GM12878 (cell line): Measurements from ENCODE around the gene PVALEF. TPM values are rescaled to one million over a fixed set of nuclear protein-coding genes. Genes with fewer than 3 reads are reported as not detected.

ENCODE experiments used
- ATAC-seq: fragments of 200-7000 bp; cut with Tn5 transposase; 3 replicates; pipeline ENCODE4 v1.9.1; 2020; ENCODE audit warnings: mild to moderate bottlenecking, moderate library complexity
- BruUV-seq: library from RNA; stranded (reverse); fragments of 400-500 nt; replicated peaks from 2 replicates; lab custom pipeline; 2021; lab: Mats Ljungman, UMichigan
- CTCF ChIA-PET: fragments of 300-600 bp; sonication (Branson Sonifier 250); formaldehyde crosslinking; extraction: SDS; loops from one replicate; lab custom pipeline; 2021; ENCODE audit warnings: inconsistent platforms; lab: Yijun Ruan, JAX
- POLR2A ChIA-PET: fragments of 350-600 bp; formaldehyde crosslinking; extraction: SDS; loops from one replicate; lab custom pipeline; 2021; ENCODE audit warnings: inconsistent platforms; lab: Charles Lee
- RAD21 ChIA-PET: fragments of 300-600 bp; sonication (Branson Sonifier 250); formaldehyde crosslinking; loops from one replicate; lab custom pipeline; 2023; ENCODE audit warnings: antibody characterized with exemption; ENCODE audit not compliant: unreplicated experiment; lab: Charles Lee
- SMC1A ChIA-PET: fragments of 300-600 bp; sonication (Branson Sonifier 250); formaldehyde crosslinking; loops from one replicate; lab custom pipeline; 2023; ENCODE audit not compliant: unreplicated experiment, uncharacterized antibody; lab: Charles Lee
- DNase-seq: peaks from one replicate; pipeline ENCODE4 v3.0.0-alpha.2; 2011; ENCODE audit warnings: low read depth, low spot score
- FAIRE-seq: peaks from 3 replicates; lab custom pipeline; 2011; peaks lifted over from hg19 to GRCh38; lab: Jason Lieb, UNC
- H2AFZ ChIP-seq: 2 replicates; pipeline ENCODE4 v1.6.0; 2011; ENCODE audit warnings: low read depth, low read length, control low read depth; ENCODE audit not compliant: control insufficient read depth
- H3K27ac ChIP-seq: 2 replicates; pipeline ENCODE4 v1.5.1; 2011; ENCODE audit warnings: control low read depth; ENCODE audit not compliant: control insufficient read depth, insufficient read depth
- H3K27me3 ChIP-seq, 2 experiments: replicated peaks in 1 of 2; 2 replicates each; pipeline versions ENCODE4 v1.6.0 to v1.6.1; 2011; ENCODE audit warnings: low read length in 1 of 2; ENCODE audit not compliant: control insufficient read depth in 2 of 2, insufficient read depth in 2 of 2
- H3K36me3 ChIP-seq, 2 experiments: 2 replicates each; pipeline ENCODE4 v1.5.1; 2011; ENCODE audit warnings: low read length in 1 of 2; ENCODE audit not compliant: control insufficient read depth in 2 of 2, insufficient read depth in 2 of 2
- H3K4me1 ChIP-seq: 2 replicates; pipeline ENCODE4 v1.6.1; 2011; ENCODE audit warnings: mild to moderate bottlenecking, low read length, moderate library complexity, mixed read lengths; ENCODE audit not compliant: control insufficient read depth, insufficient read depth
- H3K4me2 ChIP-seq: 2 replicates; pipeline ENCODE4 v1.6.0; 2011; ENCODE audit warnings: control low read depth; ENCODE audit not compliant: control insufficient read depth, insufficient read depth
- H3K4me3 ChIP-seq: fragments of 200-600 bp; sonication (generic); 2 replicates; pipeline ENCODE4 v1.5.1; 2016
- H3K79me2 ChIP-seq: 2 replicates; pipeline ENCODE4 v1.6.0; 2011; ENCODE audit warnings: low read length; ENCODE audit not compliant: control insufficient read depth, insufficient read depth
- H3K9ac ChIP-seq: 2 replicates; pipeline ENCODE4 v1.8.0; 2011; ENCODE audit warnings: low read length, control low read depth, mixed read lengths; ENCODE audit not compliant: control insufficient read depth, insufficient read depth
- H3K9me3 ChIP-seq: replicated peaks from 3 replicates; pipeline ENCODE4 v1.5.1; 2011; ENCODE audit warnings: mild to moderate bottlenecking, low read length; ENCODE audit not compliant: control insufficient read depth, insufficient read depth
- H4K20me1 ChIP-seq: 2 replicates; pipeline ENCODE4 v1.6.0; 2011; ENCODE audit not compliant: control insufficient read depth, insufficient read depth
- ATF7 ChIP-seq: fragments of 450-650 bp; IDR thresholded peaks from 2 replicates; pipeline ENCODE4 v1.6.1; 2016; ENCODE audit warnings: low read depth, mild to moderate bottlenecking
- CBFB ChIP-seq: IDR thresholded peaks from 2 replicates; pipeline ENCODE4 v1.6.1; 2016; ENCODE audit warnings: antibody characterized with exemption, low read depth
- CREM ChIP-seq: IDR thresholded peaks from 2 replicates; pipeline ENCODE4 v1.6.1; 2014; ENCODE audit warnings: antibody characterized with exemption, low read depth
- FOXK2 ChIP-seq: fragments of 450-650 bp; IDR thresholded peaks from 2 replicates; pipeline ENCODE4 v1.6.1; 2017; ENCODE audit warnings: mild to moderate bottlenecking, moderate library complexity
- PAX8 ChIP-seq: fragments of 450-650 bp; IDR thresholded peaks from 2 replicates; pipeline ENCODE4 v1.6.1; 2017; ENCODE audit warnings: mild to moderate bottlenecking, moderate library complexity
- POU2F2 ChIP-seq: IDR thresholded peaks from 3 replicates; pipeline ENCODE4 v1.6.1; 2011; ENCODE audit warnings: low read depth, mild to moderate bottlenecking, low read length, borderline replicate concordance
- RFX5 ChIP-seq: IDR thresholded peaks from 2 replicates; pipeline ENCODE4 v1.6.1; 2011; ENCODE audit warnings: low read depth, low read length, improper control_type of control experiment
- STAT1 ChIP-seq: fragments of 450-650 bp; conservative IDR thresholded peaks from 2 replicates; pipeline ENCODE4 v1.6.1; 2014; ENCODE audit warnings: antibody characterized with exemption, mild to moderate bottlenecking
- TAF1 ChIP-seq: IDR thresholded peaks from 2 replicates; pipeline ENCODE4 v1.6.1; 2011; ENCODE audit warnings: mild to moderate bottlenecking, low read depth, low read length, borderline replicate concordance
- ZNF384 ChIP-seq: IDR thresholded peaks from 2 replicates; pipeline ENCODE4 v1.6.1; 2012; ENCODE audit warnings: low read depth, mild to moderate bottlenecking, low read length, improper control_type of control experiment, borderline replicate concordance
- WGBS: methylation state at CpG from one replicate; pipeline ENCODE4 v1.1.6; 2016; ENCODE audit warnings: low lambda C conversion rate; ENCODE audit not compliant: insufficient replicate concordance, insufficient coverage; ENCODE audit errors: missing lambda C conversion rate; 5-methylcytosine and 5-hydroxymethylcytosine counted together
- in situ Hi-C: fragments of 300-500 bp; cut with MboI; formaldehyde crosslinking; loops from 9 replicates; pipeline ENCODE4 v1.14.3; 2018; ENCODE audit warnings: mixed read lengths
- intact Hi-C: fragments of 100-400 bp; cut with micrococcal nuclease; formaldehyde crosslinking; loops from one replicate; pipeline ENCODE4 v1.14.2; 2022; ENCODE audit not compliant: unreplicated experiment
- polyA plus RNA-seq, 11 experiments: library from polyadenylated mRNA; depleted of rRNA in 4 of 11; unstranded in 6 of 11; stranded (reverse) in 5 of 11; fragments of >200 nt; fragmentation: Nextera tagmentation in 4 of 11; fragmentation: Illumina TruSeq in 1 of 11; extraction: Ambion mirVana in 4 of 11; extraction: Trizol in 1 of 11; gene quantifications; 1 replicate in 1 of 11; 2 replicates in 10 of 11; pipeline versions ENCODE4 v1.2.1 to v1.2.3, GENCODE V29; 2011 to 2016; ENCODE audit warnings: inconsistent platforms in 2 of 11, missing spikeins in 2 of 11, low read depth in 1 of 11
- total RNA-seq, 4 experiments: library from RNA; depleted of rRNA in 3 of 4; stranded (reverse); fragments of >200 nt in 3 of 4; fragmentation: Illumina TruSeq in 1 of 4; extraction: Trizol in 1 of 4; gene quantifications; 2 replicates each; pipeline versions ENCODE4 v1.2.1 to v1.2.3, GENCODE V29; 2013 to 2021
- TF ChIP-seq, protein P1 (sequence below): fragments of 450-650 bp; IDR thresholded peaks from 2 replicates; pipeline ENCODE4 v1.6.1; 2017; ENCODE audit warnings: low read depth, mild to moderate bottlenecking, moderate library complexity
- TF ChIP-seq, protein P2 (sequence below): IDR thresholded peaks from 2 replicates; pipeline ENCODE4 v1.6.1; 2011; ENCODE audit warnings: low read depth, mild to moderate bottlenecking, low read length, moderate library complexity, borderline replicate concordance; ENCODE audit errors: extremely low read depth
- TF ChIP-seq, protein P3 (sequence below): IDR thresholded peaks from 2 replicates; pipeline ENCODE4 v1.6.1; 2012; ENCODE audit warnings: low read depth, low read length, improper control_type of control experiment
- TF ChIP-seq, protein P4 (sequence below): IDR thresholded peaks from 2 replicates; pipeline ENCODE4 v1.6.1; 2011; ENCODE audit warnings: borderline replicate concordance, low read depth, mild to moderate bottlenecking, moderate library complexity, mixed read lengths, low read length; ENCODE audit not compliant: insufficient read depth; ENCODE audit errors: extremely low read length

Gene PVALEF
- total and polyA plus RNA-seq, 10 of the 15 experiments (the other 5 are each of a cell fraction or from before 2014, with no cell fraction given): not detected

DNA sequence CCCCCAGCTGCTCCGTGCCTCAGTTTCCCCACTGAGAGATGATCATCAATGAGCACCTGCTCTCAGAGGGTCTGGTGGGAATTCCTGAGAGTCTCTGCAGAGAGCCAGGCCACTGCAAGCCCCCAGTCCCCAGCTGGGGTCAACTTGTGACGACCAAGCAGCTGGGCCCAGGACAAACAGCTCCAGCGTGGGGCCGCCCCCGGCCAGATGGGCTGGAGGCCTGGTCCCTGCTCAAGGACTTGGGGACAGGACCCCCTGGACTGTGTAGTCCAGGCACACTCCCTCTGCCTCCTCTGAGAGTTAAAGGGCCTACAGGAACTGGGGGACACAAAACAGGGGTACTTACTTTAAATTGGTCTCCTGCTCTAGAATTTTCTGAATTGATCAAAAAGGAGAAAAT, 17.3 kb downstream of the PVALEF start (continued):
- no peak for TF ChIP-seq STAT1
- TF ChIP-seq FOXK2: no peak

DNA sequence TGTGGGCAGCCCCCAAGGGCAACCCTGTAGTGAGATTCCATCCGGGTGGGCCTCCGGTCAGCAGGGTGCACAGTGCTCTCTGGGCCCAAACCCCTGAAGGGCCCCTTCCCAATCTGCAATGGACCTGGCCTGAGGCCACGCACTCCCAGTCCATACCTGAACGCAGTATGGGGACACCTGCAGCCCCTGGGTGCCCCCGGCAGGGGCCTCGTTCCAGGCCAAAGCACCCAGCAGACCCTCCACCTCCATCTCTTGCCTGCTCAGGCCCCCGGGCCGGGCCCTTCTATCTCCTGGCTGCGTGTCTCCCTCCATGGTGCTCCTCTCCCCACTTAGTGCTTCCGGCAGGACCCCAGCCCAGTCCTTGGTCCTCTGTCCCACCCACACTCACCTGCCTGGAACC, 18.0 kb downstream of the PVALEF start:
- Histone ChIP-seq H3K27ac (no peak overlapping the region), H3K79me2 (no peaks in the 10 kb centered on the region), H3K4me1 (no peaks in the 10 kb centered on the region), H3K4me2 (no peak overlapping the region), H3K36me3 (no peaks in the 10 kb centered on the region), H2AFZ (no peak overlapping the region), H3K4me3 (no peak overlapping the region), H3K9ac (no peak overlapping the region), H3K27me3 (no peaks in the 10 kb centered on the region), H4K20me1 (no peaks in the 10 kb centered on the region), H3K9me3 (no peaks in the 10 kb centered on the region)
- RAD21 ChIA-PET: no interaction called here
- FAIRE-seq: no peak
- ATAC-seq: no peak
- no peak for TF ChIP-seq TAF1
- TF ChIP-seq, protein P1, sequence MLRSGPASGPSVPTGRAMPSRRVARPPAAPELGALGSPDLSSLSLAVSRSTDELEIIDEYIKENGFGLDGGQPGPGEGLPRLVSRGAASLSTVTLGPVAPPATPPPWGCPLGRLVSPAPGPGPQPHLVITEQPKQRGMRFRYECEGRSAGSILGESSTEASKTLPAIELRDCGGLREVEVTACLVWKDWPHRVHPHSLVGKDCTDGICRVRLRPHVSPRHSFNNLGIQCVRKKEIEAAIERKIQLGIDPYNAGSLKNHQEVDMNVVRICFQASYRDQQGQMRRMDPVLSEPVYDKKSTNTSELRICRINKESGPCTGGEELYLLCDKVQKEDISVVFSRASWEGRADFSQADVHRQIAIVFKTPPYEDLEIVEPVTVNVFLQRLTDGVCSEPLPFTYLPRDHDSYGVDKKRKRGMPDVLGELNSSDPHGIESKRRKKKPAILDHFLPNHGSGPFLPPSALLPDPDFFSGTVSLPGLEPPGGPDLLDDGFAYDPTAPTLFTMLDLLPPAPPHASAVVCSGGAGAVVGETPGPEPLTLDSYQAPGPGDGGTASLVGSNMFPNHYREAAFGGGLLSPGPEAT: no peak
- TF ChIP-seq POU2F2: no peak
- CTCF ChIA-PET: no interaction called here
- intact Hi-C loops (no loop called here), in situ Hi-C loops (no loop called here)
- WGBS: 49% methylated on average over 9 of the region's 10 CpGs
- no TSS peak for BruUV-seq
- POLR2A ChIA-PET: no interaction called here
- no peak for DNase-seq
- SMC1A ChIA-PET: no interaction called here

DNA sequence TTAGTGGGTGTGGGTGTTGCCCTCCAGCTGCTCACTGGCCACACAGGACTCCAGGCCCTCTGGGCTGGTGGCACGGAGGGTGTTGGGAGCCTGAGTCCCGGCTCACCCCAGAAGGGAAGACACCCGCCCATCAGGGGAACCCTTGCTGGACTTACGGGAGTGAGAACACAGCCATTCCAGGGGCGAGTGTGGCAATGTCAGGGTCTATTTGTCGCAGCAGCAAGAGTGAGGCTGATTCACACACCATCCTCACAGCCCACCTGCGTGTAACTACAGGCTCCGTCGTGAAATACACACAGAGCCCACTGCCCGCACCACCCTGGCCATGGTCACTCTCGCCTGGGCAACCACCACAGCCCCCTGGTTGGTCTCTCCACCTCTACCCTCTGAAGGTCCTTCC, 18.5 kb downstream of the PVALEF start:
- DNase-seq (no peak), FAIRE-seq (no peak), ATAC-seq (no peak)
- H3K4me2 ChIP-seq: no peak overlapping the region
- SMC1A ChIA-PET: no interaction called here
- no peak overlapping the region for H3K4me3 ChIP-seq
- POLR2A ChIA-PET: no interaction called here
- no peaks in the 10 kb centered on the region for H3K9me3 ChIP-seq
- 33% methylated on average over 11 of the region's 11 CpGs for WGBS
- H3K79me2 ChIP-seq: no peaks in the 10 kb centered on the region
- no peak overlapping the region for H2AFZ ChIP-seq
- in situ Hi-C loops: no loop called here
- H3K27ac ChIP-seq: no peak overlapping the region
- H3K36me3 ChIP-seq: no peaks in the 10 kb centered on the region
- intact Hi-C loops: no loop called here
- no peak overlapping the region for H3K9ac ChIP-seq
- RAD21 ChIA-PET: no interaction called here
- H3K27me3 ChIP-seq: no peaks in the 10 kb centered on the region
- CTCF ChIA-PET: no interaction called here
- no peaks in the 10 kb centered on the region for H3K4me1 ChIP-seq
- BruUV-seq: no TSS peak
- H4K20me1 ChIP-seq: no peaks in the 10 kb centered on the region
- TF ChIP-seq CREM (no peak), ZNF384 (no peak), CBFB (no peak), PAX8 (no peak), RFX5 (no peak), ATF7 (no peak)
- TF ChIP-seq, protein P2, sequence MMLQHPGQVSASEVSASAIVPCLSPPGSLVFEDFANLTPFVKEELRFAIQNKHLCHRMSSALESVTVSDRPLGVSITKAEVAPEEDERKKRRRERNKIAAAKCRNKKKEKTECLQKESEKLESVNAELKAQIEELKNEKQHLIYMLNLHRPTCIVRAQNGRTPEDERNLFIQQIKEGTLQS: no peak
- TF ChIP-seq, protein P3, sequence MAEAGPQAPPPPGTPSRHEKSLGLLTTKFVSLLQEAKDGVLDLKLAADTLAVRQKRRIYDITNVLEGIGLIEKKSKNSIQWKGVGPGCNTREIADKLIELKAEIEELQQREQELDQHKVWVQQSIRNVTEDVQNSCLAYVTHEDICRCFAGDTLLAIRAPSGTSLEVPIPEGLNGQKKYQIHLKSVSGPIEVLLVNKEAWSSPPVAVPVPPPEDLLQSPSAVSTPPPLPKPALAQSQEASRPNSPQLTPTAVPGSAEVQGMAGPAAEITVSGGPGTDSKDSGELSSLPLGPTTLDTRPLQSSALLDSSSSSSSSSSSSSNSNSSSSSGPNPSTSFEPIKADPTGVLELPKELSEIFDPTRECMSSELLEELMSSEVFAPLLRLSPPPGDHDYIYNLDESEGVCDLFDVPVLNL: no peak
- TF ChIP-seq, protein P4, sequence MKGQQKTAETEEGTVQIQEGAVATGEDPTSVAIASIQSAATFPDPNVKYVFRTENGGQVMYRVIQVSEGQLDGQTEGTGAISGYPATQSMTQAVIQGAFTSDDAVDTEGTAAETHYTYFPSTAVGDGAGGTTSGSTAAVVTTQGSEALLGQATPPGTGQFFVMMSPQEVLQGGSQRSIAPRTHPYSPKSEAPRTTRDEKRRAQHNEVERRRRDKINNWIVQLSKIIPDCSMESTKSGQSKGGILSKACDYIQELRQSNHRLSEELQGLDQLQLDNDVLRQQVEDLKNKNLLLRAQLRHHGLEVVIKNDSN: no peak
